CD4-positive, alpha-beta T cell treated with Interleukin-12 subunit alpha and Interleukin-12 subunit beta, for 1 hour (primary cell): ENCODE results near the gene NAPG.
"Not testable (repeated sequence)": the region's sequence is repeated elsewhere in the genome, so short reads cannot be mapped to it uniquely, and the experiment has no call there.

ENCODE experiments used
- DNase-seq: peaks from one replicate; pipeline ENCODE4 v3.0.0-alpha.2; 2020

Gene NAPG

GRCh38 chr18:10514601-10515000 lies 11.2 kb upstream of the NAPG start:
- DNase-seq: no peak

- DNase-seq: no peak
These were observed 10.4 kb upstream of the NAPG start for GRCh38 chr18:10515456-10515855.

- no peak for DNase-seq
These were observed 9.7 kb upstream of the NAPG start for GRCh38 chr18:10516078-10516477.

GRCh38 chr18:10518595-10519255 lies 7.1 kb upstream of the NAPG start:
- no peak for DNase-seq

- DNase-seq: no peak
These were observed 6.5 kb upstream of the NAPG start for GRCh38 chr18:10519366-10519765.

GRCh38 chr18:10519999-10520935 lies 5.6 kb upstream of the NAPG start:
- DNase-seq: peak; percentile 62

GRCh38 chr18:10521566-10521965 lies 4.3 kb upstream of the NAPG start:
- DNase-seq: no peak

GRCh38 chr18:10522574-10522973 lies 3.3 kb upstream of the NAPG start:
- no peak for DNase-seq

GRCh38 chr18:10523544-10523943 lies 2.3 kb upstream of the NAPG start:
- no peak for DNase-seq

- no peak for DNase-seq
These were observed 1.1 kb upstream of the NAPG start for GRCh38 chr18:10524507-10525370.

- DNase-seq: no peak
These were observed 496 bp upstream of the NAPG start for GRCh38 chr18:10525371-10525691.

GRCh38 chr18:10526561-10526949 lies 728 bp downstream of the NAPG start:
- DNase-seq: no peak

- DNase-seq: no peak
These were observed 2.6 kb downstream of the NAPG start for GRCh38 chr18:10528439-10528838.

GRCh38 chr18:10530002-10530401 lies 4.2 kb downstream of the NAPG start:
- no peak for DNase-seq

- no peak for DNase-seq
These were observed 5.0 kb downstream of the NAPG start for GRCh38 chr18:10530852-10531251.

- no peak for DNase-seq
These were observed 7.3 kb downstream of the NAPG start for GRCh38 chr18:10533111-10533510.

GRCh38 chr18:10536280-10536679 lies 10.5 kb downstream of the NAPG start:
- DNase-seq: no peak

GRCh38 chr18:10537765-10538164 lies 11.9 kb downstream of the NAPG start:
- DNase-seq: no peak

GRCh38 chr18:10539124-10539523 lies 13.3 kb downstream of the NAPG start:
- not testable (repeated sequence) for DNase-seq

- no peak for DNase-seq
These were observed 17.4 kb downstream of the NAPG start for GRCh38 chr18:10543277-10543676.

- DNase-seq: no peak
These were observed 18.4 kb downstream of the NAPG start for GRCh38 chr18:10544093-10544748.

GRCh38 chr18:10546557-10547300 lies 20.9 kb downstream of the NAPG start:
- DNase-seq: no peak
